Stimulated activated CD4-positive, alpha-beta T cell treated with anti-CD3 and anti-CD28 coated beads, TNF-alpha, amount 100 ng/mL, for 48 hours (primary cell): ENCODE measurements around the gene ERC1.
"Not testable (repeated sequence)": the region's sequence is repeated elsewhere in the genome, so short reads cannot be mapped to it uniquely, and the experiment has no call there.

ENCODE experiments used
- DNase-seq, 3 donors: peaks; one replicate each; pipeline ENCODE4 v3.0.0-alpha.2; 2020; ENCODE audit warnings: low read depth in 3 of 3

Gene ERC1

DNA sequence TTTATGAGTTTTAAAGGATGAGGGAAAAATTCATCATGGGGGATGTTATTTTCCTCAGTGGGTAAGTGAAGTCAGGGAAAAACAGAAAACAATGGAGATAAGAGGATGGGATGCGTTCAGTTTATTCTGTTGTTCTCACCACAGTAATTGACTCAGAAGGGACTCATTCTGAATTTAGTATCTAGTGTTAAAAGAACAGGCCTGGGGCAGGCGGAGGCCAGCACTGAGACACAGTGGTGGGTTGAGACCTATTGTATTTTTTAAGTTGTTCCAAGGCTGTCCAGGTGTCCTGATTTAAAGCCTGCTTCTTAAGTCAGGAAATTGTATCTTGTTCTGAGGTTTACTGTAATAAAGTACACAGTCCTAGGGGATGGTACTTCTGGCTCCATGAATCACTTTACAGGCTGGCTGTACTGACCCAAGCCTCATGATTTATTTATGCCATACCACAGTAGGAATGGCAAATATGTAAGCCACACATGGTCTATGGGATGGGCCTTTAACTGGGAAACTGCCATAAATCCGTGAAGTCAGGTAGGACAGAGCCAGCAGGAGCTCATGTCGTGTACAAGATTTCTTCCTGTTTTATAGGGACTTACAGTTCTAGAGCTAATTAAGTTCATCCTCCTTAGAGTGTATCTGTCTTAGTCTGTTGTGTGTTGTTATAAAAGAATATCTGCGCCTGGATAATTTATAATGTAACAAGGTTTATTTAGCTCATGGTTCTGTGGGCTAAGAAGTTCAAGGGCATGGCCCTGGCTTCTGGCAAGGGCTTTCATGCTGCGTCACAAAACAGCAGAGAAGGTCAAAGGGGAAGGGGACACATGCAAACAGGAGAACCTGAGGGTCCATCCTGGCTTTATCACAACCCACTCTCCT lies 359.3 kb downstream of the ERC1 start:
- DNase-seq = no peak

DNA sequence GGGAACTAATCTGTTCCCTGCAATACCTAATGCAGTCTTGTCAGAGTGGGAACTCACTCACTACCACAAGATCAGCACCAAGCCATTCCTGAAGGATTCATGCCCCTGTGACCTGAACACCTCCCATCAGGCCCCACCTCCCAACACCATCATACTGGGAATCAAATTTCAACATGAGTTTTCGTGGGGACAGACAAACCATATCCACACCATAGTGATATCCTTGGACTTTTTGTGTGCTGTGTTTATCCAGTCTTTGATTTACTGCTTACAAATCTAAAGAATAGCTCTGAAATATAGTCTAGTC lies 359.9 kb downstream of the ERC1 start:
- no peak for DNase-seq

DNA sequence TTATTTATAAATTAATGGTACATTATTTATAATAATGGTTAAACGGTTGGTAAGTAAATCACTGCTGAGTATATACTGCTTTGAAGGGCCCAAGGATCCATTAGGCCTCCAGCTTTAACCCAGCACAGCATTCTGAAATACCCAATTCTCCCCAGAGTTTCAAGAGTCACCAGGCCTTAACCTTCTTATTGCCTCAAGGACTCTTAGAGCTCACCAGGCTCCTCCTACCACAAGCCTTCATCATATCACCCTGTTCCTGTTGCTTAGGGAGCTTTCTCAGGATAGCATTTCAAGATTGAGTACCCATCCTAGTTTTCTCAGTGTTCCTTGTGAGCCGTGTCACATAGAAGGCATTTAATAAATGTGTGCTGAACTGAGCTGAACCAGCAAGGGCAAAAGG lies 360.9 kb downstream of the ERC1 start:
- no peak for DNase-seq

DNA sequence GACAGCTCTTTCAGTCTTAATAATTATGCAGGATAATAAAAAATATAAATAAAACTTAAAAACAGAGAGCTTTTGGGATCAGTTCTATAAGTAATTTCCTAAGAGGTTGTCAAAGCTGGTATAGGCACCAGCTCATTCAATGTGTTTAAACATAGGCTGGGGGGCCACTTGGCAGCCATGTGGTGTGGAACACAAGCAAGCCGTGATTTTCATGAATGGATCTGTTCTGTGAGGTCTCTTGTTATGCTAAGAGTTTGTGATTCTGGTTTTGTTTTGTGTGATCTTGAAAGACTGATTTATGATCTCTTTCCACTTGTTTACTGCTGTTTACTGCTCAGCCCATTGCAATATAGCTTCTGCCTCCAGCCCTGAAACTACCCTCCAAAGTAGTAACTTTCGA lies 362.4 kb downstream of the ERC1 start:
- no peak for DNase-seq

DNA sequence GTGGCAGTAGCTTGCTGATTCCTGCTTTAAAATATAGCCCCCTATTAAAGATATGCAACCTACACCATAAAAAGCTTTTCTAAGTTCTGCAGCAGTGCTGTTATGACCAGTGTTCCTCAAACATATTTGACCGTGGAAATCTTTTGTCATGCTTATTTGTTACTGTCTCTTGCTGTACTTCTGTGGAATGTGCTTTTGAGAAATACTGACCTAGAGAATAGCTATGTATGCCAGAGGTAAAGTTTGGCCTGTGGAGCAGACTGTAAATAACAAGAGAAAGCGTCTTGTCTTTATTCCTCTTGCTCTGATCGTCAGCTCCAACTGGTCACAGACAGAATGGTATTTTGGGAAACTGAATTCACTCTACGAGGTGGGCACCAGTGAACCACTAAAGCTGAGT lies 364.4 kb downstream of the ERC1 start:
- no peak for DNase-seq

DNA sequence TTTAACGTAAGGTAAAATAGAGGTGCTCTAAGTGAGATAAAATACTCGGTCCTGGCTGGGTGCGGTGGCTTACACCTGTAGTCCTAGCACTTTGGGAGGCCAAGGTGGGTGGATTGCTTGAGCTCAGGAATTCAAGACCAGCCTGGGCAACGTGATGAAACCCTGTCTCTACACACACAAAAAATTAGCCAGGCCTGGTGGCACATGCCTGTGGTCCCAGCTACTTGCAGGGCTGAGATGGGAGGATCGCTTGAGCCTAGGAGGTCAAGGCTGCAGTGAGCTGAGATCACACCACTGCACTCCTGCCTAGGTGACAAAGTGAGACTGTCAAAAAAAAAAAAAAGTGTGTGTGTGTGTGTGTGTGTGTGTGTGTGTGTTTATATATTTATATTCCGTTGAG lies 364.8 kb downstream of the ERC1 start:
- not testable (repeated sequence) for DNase-seq

DNA sequence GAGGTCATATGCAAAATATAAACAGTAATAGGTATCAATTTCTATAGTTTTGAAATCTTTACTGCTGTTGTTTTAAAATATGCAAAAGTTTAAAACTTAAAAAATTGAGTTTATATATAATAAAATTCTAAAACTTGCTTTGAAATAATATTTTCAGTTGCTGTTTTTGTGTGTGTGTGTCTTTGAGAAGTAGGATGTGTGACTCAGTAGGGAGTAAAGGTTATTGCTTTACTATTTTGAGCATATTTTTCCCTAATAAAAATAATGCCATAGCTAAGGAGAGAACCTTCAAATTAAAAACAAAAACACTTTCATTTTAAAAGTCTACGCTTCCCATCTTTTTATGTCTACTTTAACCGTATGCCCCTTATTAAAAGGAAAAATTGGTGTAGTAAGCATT lies 365.3 kb downstream of the ERC1 start:
- no peak for DNase-seq

DNA sequence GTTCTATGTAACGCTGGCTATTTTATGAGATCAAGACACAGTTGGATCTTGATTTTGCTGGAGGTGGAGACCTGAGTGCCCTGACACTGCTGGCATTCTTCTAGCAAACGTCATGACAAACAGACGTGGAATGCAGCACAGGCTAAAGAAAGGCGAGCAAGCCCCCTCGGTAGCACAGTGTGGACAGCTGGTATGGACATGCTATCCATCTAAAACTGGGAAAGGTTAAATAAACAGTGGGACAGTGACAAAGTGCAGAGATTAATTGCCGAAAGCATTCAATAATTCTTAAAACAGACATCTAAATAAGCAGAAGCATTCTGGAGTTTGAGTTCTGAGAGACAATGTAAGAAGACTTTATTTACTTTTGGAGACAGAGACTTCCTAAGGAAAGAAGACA lies 366.1 kb downstream of the ERC1 start:
- no peak for DNase-seq

DNA sequence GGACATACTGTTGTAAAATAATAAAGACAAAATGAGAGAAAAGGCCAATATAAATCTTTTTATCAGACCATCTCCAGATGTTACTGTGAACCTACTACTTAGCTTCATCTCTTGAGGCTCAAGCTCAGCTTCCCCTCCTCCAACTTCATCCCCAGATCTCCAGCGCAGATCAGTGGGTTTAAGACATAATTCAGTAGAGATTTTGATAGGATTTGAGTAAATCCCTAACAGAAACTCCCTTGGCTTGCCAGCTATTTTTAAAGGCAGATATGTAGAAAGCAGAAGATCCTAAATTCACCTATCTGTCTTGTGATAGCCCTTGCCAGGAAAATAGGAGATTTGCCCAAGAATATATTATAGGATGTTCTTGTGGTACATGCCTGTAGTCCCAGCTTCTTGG lies 366.7 kb downstream of the ERC1 start:
- DNase-seq = no peak

DNA sequence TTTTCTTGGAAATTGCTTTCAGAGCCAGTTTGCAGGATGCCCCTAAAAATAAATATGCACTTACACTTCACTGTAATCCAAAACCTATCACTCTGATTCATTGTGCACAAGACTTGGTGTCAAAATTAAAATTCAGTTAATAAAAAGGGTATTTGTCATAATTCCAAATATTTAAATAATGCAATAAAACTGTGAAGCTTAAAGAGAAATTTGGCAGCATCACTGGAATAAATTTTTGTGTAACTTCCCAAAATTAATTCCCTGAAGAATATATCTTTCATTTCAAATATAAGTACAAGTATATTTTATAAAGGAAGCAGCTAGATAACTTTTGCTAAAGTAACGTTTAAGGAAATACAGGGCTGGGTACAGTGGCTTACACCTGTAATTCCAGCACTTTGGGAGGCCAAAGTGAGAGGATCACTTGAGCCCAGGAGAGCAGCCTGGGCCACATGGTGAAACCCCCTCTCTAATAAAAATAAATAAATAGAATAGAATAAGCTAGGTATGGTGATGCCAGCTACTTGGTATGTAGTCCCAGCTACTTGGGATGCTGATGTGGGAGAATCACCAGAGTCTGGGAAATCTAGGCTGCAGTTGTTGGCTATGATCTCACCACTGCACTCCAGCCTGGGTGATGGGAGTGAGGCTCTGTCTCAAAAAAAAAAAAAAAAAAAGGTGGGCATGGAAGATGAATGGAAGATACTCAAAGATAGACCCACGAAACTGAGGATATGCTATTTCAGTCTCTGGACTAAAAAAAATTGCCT lies 369.6 kb downstream of the ERC1 start:
- no peak for DNase-seq

DNA sequence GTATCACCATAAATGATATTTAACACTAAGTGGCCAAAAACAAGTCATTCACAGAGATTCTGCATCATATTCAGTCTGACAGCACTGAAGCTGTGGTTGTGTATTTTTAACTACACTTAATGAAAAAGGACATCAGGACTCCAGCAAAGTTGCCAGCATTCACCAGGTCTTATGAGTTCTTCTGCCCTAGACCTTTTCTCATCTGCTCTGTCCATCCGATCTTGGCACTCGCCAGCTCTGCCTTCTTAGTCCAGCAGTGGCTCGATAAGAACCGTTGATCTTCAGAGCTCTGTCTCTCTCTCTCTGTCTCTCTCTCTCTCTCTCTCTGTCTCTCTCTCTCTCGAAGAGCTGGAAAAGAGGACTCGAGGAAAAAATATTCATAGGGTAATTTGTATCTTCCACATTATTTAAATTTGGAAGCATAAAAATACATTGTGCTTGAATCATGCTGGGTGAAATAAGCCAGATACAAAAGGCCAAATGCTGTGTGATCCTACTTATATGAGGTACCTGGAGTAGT lies 371.2 kb downstream of the ERC1 start:
- no peak for DNase-seq

DNA sequence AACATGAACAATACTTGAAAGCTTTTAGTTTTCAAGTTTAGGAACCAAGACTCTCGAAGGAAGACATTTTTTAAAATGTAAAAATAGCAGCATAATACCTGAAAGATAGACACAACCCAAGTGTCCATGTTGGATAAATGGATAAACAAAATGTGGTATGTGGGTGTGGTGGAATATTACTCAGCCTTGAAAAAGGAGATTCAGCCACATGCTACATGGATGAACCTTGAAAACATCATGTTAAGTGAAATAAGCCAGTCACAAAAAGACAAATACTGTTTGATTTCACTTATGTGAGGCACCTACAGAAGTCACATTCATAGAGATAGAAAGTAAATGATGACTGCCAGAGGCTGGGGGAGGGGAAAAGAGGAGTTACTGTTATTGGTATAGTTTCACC lies 374.7 kb downstream of the ERC1 start:
- no peak for DNase-seq

DNA sequence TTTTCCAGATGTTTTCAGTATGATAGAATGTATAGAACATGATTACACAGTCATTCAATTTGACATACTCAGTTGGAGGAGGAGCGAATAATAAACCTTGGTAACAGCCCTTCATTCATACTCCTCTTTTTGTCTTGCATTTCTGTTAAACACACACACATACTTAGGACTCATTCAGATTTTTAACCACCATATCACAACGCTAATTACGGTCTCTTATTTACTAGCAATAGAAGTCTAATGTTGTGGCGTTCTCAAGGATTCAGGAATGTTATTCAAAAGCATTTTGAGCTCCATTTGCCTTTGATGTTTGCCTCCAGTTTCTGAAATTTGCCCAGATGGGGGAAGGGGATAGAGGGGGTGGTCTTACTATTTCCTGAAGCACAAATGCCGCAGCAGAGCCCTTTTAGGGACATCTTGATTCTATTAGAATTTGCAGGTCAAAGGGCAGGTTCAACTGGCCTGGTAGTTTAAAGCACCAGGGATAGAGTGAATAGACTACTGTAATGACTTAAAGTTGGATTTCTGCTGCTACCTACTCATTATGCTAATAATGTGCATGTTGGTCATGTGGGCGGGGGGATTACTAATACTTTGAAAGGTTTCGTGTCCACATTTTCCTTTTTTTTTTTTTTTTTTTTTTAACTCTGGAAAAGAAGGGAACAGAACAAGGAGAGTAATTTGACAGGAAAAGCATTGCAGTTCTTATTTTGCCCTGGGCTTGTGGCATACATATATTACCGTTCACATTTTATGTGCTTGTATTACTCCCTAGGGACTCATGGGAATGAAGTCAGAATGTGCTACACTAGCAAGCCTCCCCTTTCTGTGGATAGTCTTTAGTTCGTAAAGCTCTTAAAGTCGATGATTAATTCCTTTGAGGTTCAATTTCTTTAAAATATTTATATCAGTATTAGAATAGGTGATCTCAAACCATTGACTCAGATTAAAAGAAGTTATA lies 376.6 kb downstream of the ERC1 start:
- DNase-seq = no peak

DNA sequence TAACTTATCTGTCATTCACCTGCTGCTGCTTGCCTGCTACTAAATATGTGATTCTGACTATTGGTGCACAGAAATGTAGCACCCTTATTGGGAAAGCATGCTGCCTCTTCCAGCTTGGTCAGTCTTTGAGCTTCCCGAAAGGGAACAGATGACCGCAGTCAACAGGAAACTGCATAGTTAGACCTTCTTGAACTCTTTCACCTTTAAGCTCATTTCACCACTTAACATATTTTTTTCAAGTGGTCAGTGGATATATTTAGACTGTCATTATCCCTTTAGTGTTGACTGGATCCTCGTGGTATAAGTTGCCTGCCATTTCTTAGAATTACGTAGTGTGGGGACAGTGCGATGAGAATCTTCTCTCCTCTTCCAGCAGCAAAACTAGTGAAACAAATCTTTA lies 378.4 kb downstream of the ERC1 start:
- no peak for DNase-seq

DNA sequence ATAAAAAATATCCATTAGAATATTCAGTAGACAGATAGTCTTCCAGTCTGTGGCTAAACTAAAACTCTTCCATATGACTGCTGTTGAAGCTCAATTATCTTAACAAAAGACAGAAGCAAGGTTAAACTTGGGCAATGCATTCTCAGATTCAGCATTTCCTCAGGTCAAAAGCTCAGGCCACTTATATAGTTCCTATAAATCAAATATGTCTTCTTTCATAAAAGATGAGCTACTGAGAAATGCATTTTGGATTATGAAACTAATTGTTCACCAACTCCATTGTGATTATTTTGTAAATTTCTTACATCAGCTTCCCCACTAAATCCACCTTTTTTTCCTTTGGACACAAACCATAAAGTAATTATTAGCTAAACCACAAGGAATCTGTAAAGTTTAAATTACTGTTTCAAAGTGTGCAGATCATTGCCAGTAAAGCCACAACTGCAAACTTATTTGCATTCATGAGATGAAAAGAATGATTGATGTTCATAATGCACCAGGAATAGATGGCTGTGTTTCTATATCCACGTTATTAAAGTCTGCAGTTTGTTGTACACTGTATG lies 379.0 kb downstream of the ERC1 start:
- no peak for DNase-seq

DNA sequence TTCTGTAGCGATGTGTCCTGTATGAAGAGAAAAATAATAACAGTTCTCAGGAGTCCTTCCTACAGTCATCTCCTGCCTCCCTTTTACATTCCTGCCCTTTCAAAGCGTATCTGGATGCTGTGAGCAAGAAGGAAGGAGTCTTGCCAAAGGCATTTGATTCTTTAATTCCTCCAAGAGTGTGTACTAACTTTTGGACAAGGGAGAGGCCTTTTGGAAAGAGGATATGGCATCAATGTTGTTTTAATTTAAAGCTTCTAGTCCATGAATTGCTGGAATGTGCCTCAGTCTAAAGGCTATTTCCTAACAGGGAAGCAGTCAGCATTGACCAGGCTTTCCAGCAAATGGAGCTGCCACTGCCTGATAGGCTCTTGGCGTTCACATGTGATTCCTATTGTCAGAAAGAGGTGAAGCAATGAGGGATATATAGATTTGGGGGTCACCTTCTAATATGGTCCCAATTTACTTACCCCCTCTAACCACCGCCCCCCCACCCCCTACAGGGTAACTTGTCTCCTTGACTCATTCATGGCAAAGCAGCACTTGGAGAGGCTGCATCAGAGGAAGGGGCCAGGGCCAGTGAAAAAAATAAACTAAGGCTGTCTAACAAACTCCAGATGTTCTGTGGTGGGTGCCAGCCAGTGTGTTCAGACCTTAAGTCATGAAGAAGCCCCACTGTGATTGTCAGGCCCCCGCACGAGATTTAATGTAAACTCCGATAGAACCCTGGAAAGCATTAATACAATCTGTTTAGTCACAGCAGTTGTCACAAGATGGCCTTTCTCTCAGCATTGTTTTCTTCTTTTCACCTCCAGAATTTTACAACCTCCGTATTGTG lies 383.1 kb downstream of the ERC1 start:
- no peak for DNase-seq

DNA sequence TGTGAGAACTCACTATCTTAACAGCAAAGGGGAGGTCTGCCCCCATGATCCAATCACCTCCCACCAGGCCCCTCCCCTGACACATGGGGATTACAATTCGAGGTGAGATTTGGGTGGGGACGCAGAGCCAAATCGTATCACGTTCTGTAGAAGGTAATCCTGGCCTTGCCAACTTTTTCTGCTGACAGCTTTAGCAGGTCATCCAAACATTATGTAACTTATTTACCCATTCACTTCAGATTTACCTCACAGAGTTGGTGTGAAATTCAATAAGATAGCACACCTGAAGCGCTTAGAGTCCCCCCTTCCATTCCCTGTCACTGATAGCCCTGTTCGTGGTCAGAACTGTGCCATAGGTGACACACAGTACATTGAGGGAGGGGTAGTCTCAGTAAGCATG lies 384.3 kb downstream of the ERC1 start:
- DNase-seq = no peak

DNA sequence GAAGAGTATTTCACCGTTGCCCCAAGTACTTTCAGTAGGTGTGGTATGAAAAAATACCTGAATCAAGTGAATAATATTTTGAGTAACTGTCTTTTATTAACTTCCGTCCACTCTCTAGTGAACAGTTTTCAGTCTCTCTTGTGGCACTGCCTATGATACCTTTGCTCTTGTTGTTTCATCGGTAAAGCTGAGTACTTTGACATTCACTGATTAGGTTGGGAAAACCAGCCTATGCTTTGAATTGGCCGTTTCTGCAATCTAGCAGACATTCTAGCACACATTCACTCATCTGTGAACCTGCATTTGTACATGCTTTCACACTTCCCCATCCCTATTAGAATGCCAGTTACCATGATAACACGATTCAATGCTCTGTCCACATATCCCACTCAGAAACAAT lies 386.1 kb downstream of the ERC1 start:
- no peak for DNase-seq

DNA sequence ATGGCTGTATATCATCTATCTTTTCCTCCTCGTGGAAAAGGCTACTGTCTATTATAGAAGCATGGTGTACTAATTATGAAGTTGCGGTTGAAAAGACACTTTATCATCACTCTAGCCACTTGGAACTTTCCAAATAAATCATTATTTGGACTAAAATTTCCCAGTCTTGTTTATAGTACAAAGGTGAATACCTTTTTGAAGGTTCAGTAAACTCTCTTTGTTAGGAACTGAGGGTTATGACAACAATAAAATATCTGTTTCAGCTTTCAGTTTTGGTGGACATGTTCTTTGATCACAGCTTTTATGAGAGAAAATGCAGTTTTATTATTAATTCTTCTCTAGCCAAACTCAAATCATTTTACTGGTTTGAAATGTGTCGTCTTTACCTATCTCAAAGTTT lies 386.7 kb downstream of the ERC1 start:
- DNase-seq = no peak

DNA sequence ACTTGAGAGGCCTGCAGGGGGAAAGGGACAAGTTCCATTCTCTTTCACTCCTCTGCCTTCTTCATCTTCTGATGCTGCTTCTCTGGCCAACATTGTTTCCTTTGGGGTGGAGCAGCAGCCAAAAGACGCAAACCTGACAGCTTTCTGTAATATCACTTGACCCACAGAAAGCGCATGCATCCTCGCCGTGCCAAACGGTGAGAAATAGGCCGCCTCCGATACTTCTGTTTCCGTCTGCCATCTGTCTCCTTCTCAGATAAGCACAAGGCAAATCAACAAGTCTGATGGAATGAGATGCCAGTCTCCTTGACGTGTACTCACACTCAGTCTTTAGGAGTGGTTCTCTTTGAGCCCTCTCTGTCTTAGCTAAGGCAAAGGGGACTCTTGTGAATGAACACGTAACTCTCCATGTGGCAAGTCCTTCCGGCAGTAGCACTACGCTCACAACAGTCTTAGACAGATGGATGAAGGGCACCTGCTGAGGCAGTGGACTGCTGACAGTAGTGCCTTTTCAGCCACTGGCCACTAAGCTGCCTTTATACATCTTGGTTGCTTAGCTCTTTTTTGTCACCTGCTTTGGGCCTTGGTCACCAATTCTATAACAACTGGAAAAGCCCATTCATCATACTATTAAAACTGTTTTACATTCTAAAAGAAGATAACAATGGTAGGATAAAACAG lies 389.3 kb downstream of the ERC1 start:
- no peak for DNase-seq
